ENCODE measurements around the gene ALPK1.
"Not testable (repeated sequence)": the region's sequence is repeated elsewhere in the genome, so short reads cannot be mapped to it uniquely, and the experiment has no call there.

Gene ALPK1

GRCh38 chr4:112302320-112303274 is 5.4 kb downstream of the ALPK1 start:
- H3K27me3 ChIP-seq = no peaks in the 10 kb centered on the region
- TF ChIP-seq CTCF (IDR thresholded peaks at IDR 0.05) = no peak
- intact Hi-C loops (cut with DNase I; ENCODE audit: low total_unique reads) = no loop called here
- no peak overlapping the region for H3K4me3 ChIP-seq
- H3K9me3 ChIP-seq = no peaks in the 10 kb centered on the region
- H3K4me1 ChIP-seq = peaks cover 0 to 21% (median 11%) of the 10 kb centered on the region in 4 donors
- no peak for DNase-seq
- no peak overlapping the region for H3K27ac ChIP-seq
- peaks cover 0 to 20% (median 7%) of the 10 kb centered on the region in 3 donors for H3K36me3 ChIP-seq

- H3K4me1 ChIP-seq; H3K9me3 ChIP-seq; H3K27ac ChIP-seq; DNase-seq; H3K4me3 ChIP-seq; H3K27me3 ChIP-seq; intact Hi-C loops (cut with DNase I; ENCODE audit: low total_unique reads): not testable (repeated sequence)
- peaks cover 0 to 20% (median 7%) of the 10 kb centered on the region in 3 donors for H3K36me3 ChIP-seq
Observed at GRCh38 chr4:112305477-112305876, 8.3 kb downstream of the ALPK1 start.

- DNase-seq; H3K27ac ChIP-seq; intact Hi-C loops (cut with DNase I; ENCODE audit: low total_unique reads); H3K4me1 ChIP-seq; H3K27me3 ChIP-seq; H3K4me3 ChIP-seq; H3K9me3 ChIP-seq; H3K36me3 ChIP-seq: not testable (repeated sequence)
Observed at GRCh38 chr4:112309263-112309791, 12.2 kb downstream of the ALPK1 start.

GRCh38 chr4:112311516-112311915 is 14.3 kb downstream of the ALPK1 start:
- intact Hi-C loops (cut with DNase I; ENCODE audit: low total_unique reads) = no loop called here
- H3K36me3 ChIP-seq = no peaks in the 10 kb centered on the region
- DNase-seq = no peak
- H3K9me3 ChIP-seq = no peaks in the 10 kb centered on the region
- no peak for TF ChIP-seq CTCF (IDR thresholded peaks at IDR 0.05)
- no peak overlapping the region for H3K4me3 ChIP-seq
- H3K27ac ChIP-seq = no peak overlapping the region
- H3K27me3 ChIP-seq = no peaks in the 10 kb centered on the region
- peaks cover 0 to 7% (median 3%) of the 10 kb centered on the region in 4 donors for H3K4me1 ChIP-seq

GRCh38 chr4:112312610-112313239 is 15.6 kb downstream of the ALPK1 start:
- H3K27ac ChIP-seq = no peak overlapping the region
- DNase-seq = no peak
- TF ChIP-seq CTCF (IDR thresholded peaks at IDR 0.05) = no peak
- intact Hi-C loops (cut with DNase I; ENCODE audit: low total_unique reads) = no loop called here
- peaks cover 0 to 7% (median 3%) of the 10 kb centered on the region in 4 donors for H3K4me1 ChIP-seq
- H3K27me3 ChIP-seq = no peaks in the 10 kb centered on the region
- H3K4me3 ChIP-seq = no peak overlapping the region
- H3K36me3 ChIP-seq = no peaks in the 10 kb centered on the region
- H3K9me3 ChIP-seq = no peaks in the 10 kb centered on the region

GRCh38 chr4:112315446-112315845 is 18.3 kb downstream of the ALPK1 start:
- Histone ChIP-seq H3K4me1 (no peaks in the 10 kb centered on the region), H3K4me3 (no peak overlapping the region), H3K27ac (no peak overlapping the region), H3K36me3 (peaks cover 0 to 5% (median 0%) of the 10 kb centered on the region in 3 donors), H3K27me3 (no peaks in the 10 kb centered on the region), H3K9me3 (no peaks in the 10 kb centered on the region)
- intact Hi-C loops (cut with DNase I; ENCODE audit: low total_unique reads) = no loop called here
- DNase-seq = no peak
- TF ChIP-seq CTCF (IDR thresholded peaks at IDR 0.05) = no peak

All from tibial artery (tissue), 4 donors.